CD4-positive, alpha-beta T cell treated with Interleukin-4 for 4 hours (primary cell): Measurements from ENCODE around the gene PDE7B.

Source experiments
- DNase-seq: peaks from one replicate; pipeline ENCODE4 v3.0.0-alpha.2; 2020

PDE7B gene

GRCh38 chr6:135851442-135852271 lies at the start of gene PDE7B:
TSS of gene PDE7B (plus strand) at chr6:135851701.
- DNase-seq: peak; percentile 36

GRCh38 chr6:135801755-135802465 lies 49.6 kb upstream of the PDE7B start:
- DNase-seq: no peak

GRCh38 chr6:135810486-135810885 lies 41.0 kb upstream of the PDE7B start:
- no peak for DNase-seq

- DNase-seq: no peak
Observed at GRCh38 chr6:135811170-135811569, 40.3 kb upstream of the PDE7B start.

GRCh38 chr6:135811644-135812526 lies 39.6 kb upstream of the PDE7B start:
- DNase-seq: no peak

GRCh38 chr6:135813401-135813800 lies 38.1 kb upstream of the PDE7B start:
- no peak for DNase-seq

GRCh38 chr6:135814043-135814442 lies 37.5 kb upstream of the PDE7B start:
- no peak for DNase-seq

GRCh38 chr6:135815216-135815615 lies 36.3 kb upstream of the PDE7B start:
- DNase-seq: no peak

GRCh38 chr6:135817035-135817434 lies 34.5 kb upstream of the PDE7B start:
- DNase-seq: no peak

- no peak for DNase-seq
Observed at GRCh38 chr6:135819665-135820064, 31.8 kb upstream of the PDE7B start.

GRCh38 chr6:135820340-135820739 lies 31.2 kb upstream of the PDE7B start:
- no peak for DNase-seq

GRCh38 chr6:135823851-135824250 lies 27.6 kb upstream of the PDE7B start:
- no peak for DNase-seq

GRCh38 chr6:135826236-135826804 lies 25.2 kb upstream of the PDE7B start:
- no peak for DNase-seq

GRCh38 chr6:135828021-135828420 lies 23.5 kb upstream of the PDE7B start:
- no peak for DNase-seq

- DNase-seq: no peak
Observed at GRCh38 chr6:135830452-135830881, 21.0 kb upstream of the PDE7B start.

- no peak for DNase-seq
Observed at GRCh38 chr6:135831016-135831415, 20.5 kb upstream of the PDE7B start.

GRCh38 chr6:135832166-135832565 lies 19.3 kb upstream of the PDE7B start:
- no peak for DNase-seq

GRCh38 chr6:135833771-135834170 lies 17.7 kb upstream of the PDE7B start:
- no peak for DNase-seq

GRCh38 chr6:135837735-135838449 lies 13.6 kb upstream of the PDE7B start:
- DNase-seq: no peak

GRCh38 chr6:135839121-135839520 lies 12.4 kb upstream of the PDE7B start:
- no peak for DNase-seq

- no peak for DNase-seq
Observed at GRCh38 chr6:135842618-135843392, 8.7 kb upstream of the PDE7B start.
